Measurements from ENCODE around the gene MYL11. TPM values are rescaled to one million over a fixed set of nuclear protein-coding genes. Genes with fewer than 3 reads are reported as not detected.

Gene MYL11
- total RNA-seq, 1 experiment from 2014 or later = not detected

DNA sequence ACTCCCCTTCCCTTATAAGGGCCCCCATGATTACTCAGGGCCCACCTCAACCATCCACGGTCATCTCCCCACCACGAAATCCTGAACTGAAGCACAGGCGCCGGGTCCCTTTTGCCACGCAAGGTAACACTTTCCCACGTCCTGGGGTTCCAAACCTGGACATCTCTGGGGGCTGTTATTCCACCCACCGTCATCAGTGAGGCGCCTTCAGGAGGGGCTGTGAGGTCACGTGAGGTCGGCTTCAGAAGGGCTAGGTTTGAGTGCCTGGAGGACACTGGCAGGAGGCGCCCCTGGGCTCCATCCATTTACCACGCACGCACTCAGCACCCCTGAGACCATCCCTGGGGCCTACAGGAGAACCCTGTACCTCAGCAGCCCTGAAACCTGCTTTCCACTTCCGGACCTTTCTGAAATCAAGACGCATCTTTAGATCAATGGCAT lies 23.6 kb upstream of the MYL11 start:
- no peak overlapping the region for H2AFZ ChIP-seq (ENCODE audit: low read depth, low read length, poor library complexity, severe bottlenecking)
- no peak overlapping the region for H3K27ac ChIP-seq (ENCODE audit: low read depth, low read length)
- no TSS peak for BruUV-seq (replicated peaks)
- peaks cover 28 to 39% of the 10 kb centered on the region in 2 experiments for H3K4me1 ChIP-seq (ENCODE audit: control insufficient read depth in 1 of 2, insufficient read depth in 2 of 2, low read length in 2 of 2)
- ChIA-PET RAD21 (ENCODE audit: low non-redundant PET in 1 of 2, low total read pairs in 2 of 2, uncharacterized antibody in 2 of 2, unreplicated experiment in 2 of 2) (no interaction called here), CTCF (no interaction called here), POLR2A (interaction anchor here (1.1 kb wide), 1 partner anchor 20 kb away, joined by 3 read pairs; no protein-coding TSS in a partner anchor)
- DNase-seq (ENCODE audit: low read depth, low spot score) (no peak), ATAC-seq (no peak)
- H3K9me3 ChIP-seq (ENCODE audit: control insufficient read depth in 1 of 2, insufficient read depth in 1 of 2, low read depth in 1 of 2, low read length in 2 of 2) = no peaks in the 10 kb centered on the region
- H3K79me2 ChIP-seq (ENCODE audit: insufficient read depth, low read length) = peaks cover 31% of the 10 kb centered on the region
- no peak overlapping the region for H3K4me3 ChIP-seq (replicated peaks in 1 of 2; ENCODE audit: low read depth in 1 of 2, low read length in 2 of 2)
- intact Hi-C loops (cut with micrococcal nuclease) = no loop called here
- H3K9me2 ChIP-seq (ENCODE audit: insufficient read depth) = no peaks in the 10 kb centered on the region
- H4K20me1 ChIP-seq (ENCODE audit: insufficient read depth) = no peaks in the 10 kb centered on the region
- H3K36me3 ChIP-seq (ENCODE audit: control insufficient read depth in 1 of 2, insufficient read depth in 2 of 2, low read length in 2 of 2) = peaks cover 9 to 30% of the 10 kb centered on the region in 2 experiments; a peak in 2 of 4 replicates
- no peaks in the 10 kb centered on the region for H3K27me3 ChIP-seq (ENCODE audit: insufficient read depth, low read length)
- no peak overlapping the region for H3K9ac ChIP-seq (ENCODE audit: low read length)
- TF ChIP-seq YY1 (IDR thresholded peaks at IDR 0.05; ENCODE audit: extremely low read depth, insufficient replicate concordance, low read depth, low read length) (no peak), SIN3A (IDR thresholded peaks at IDR 0.05; ENCODE audit: low read depth) (no peak), TCF7L2 (IDR thresholded peaks at IDR 0.05; ENCODE audit: borderline replicate concordance, extremely low read depth, insufficient read depth, insufficient read length) (no peak), RAD21 (IDR thresholded peaks at IDR 0.05; ENCODE audit: low read depth) (no peak), EGR1 (IDR thresholded peaks at IDR 0.05; ENCODE audit: low read depth) (no peak), ELF1 (IDR thresholded peaks at IDR 0.05; ENCODE audit: borderline replicate concordance, low read depth) (no peak), ZNF274 (IDR thresholded peaks at IDR 0.05; ENCODE audit: low read depth, low read length) (no peak), SP1 (IDR thresholded peaks at IDR 0.05; ENCODE audit: low read depth) (no peak), CBX3 (IDR thresholded peaks at IDR 0.05; ENCODE audit: low read depth) (no peak), POLR2AphosphoS5 (IDR thresholded peaks at IDR 0.05; ENCODE audit: low read depth, low read length) (no peak)
- TF ChIP-seq, protein P1, sequence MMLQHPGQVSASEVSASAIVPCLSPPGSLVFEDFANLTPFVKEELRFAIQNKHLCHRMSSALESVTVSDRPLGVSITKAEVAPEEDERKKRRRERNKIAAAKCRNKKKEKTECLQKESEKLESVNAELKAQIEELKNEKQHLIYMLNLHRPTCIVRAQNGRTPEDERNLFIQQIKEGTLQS (IDR thresholded peaks at IDR 0.05) = no peak
- TF ChIP-seq, protein P2, sequence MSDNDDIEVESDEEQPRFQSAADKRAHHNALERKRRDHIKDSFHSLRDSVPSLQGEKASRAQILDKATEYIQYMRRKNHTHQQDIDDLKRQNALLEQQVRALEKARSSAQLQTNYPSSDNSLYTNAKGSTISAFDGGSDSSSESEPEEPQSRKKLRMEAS (IDR thresholded peaks at IDR 0.05) = no peak
- TF ChIP-seq, protein P3, sequence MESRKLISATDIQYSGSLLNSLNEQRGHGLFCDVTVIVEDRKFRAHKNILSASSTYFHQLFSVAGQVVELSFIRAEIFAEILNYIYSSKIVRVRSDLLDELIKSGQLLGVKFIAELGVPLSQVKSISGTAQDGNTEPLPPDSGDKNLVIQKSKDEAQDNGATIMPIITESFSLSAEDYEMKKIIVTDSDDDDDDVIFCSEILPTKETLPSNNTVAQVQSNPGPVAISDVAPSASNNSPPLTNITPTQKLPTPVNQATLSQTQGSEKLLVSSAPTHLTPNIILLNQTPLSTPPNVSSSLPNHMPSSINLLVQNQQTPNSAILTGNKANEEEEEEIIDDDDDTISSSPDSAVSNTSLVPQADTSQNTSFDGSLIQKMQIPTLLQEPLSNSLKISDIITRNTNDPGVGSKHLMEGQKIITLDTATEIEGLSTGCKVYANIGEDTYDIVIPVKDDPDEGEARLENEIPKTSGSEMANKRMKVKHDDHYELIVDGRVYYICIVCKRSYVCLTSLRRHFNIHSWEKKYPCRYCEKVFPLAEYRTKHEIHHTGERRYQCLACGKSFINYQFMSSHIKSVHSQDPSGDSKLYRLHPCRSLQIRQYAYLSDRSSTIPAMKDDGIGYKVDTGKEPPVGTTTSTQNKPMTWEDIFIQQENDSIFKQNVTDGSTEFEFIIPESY (IDR thresholded peaks at IDR 0.05; ENCODE audit: extremely low read depth, insufficient replicate concordance, low read length) = no peak
- H3K4me2 ChIP-seq (ENCODE audit: low read length) = no peak overlapping the region
